Astrocyte of the spinal cord (primary cell): Measurements from ENCODE around the gene LDLRAD3.

Experiments
- DNase-seq: peaks from one replicate; pipeline ENCODE4 v3.0.0; 2011; ENCODE audit warnings: low read depth, low spot score
- H3K4me3 ChIP-seq: 2 replicates; pipeline ENCODE4 v1.5.1; 2011; ENCODE audit warnings: low read depth, mild to moderate bottlenecking, low read length, moderate library complexity
- CTCF ChIP-seq: IDR thresholded peaks from 2 replicates; pipeline ENCODE4 v1.5.1; 2012; ENCODE audit warnings: low read depth, mild to moderate bottlenecking, low read length, inconsistent platforms
- in situ Hi-C: cut with HindIII; loops from 2 replicates; pipeline ENCODE4 v1.10.0; 2017; ENCODE audit warnings: low sequenced_read_pairs

Gene LDLRAD3

GRCh38 chr11:36022882-36023281, 79.0 kb downstream of the LDLRAD3 start:
- DNase-seq, result no peak
- in situ Hi-C loops, result no loop called here
- TF ChIP-seq CTCF, result no peak
- H3K4me3 ChIP-seq, result no peak overlapping the region

- no peak overlapping the region for H3K4me3 ChIP-seq
- no peak for TF ChIP-seq CTCF
- peak; percentile 44 for DNase-seq
- in situ Hi-C loops, result no loop called here
Measured at GRCh38 chr11:36023922-36024321, 80.1 kb downstream of the LDLRAD3 start.

- DNase-seq, result no peak
- no peak overlapping the region for H3K4me3 ChIP-seq
- in situ Hi-C loops, result no loop called here
- no peak for TF ChIP-seq CTCF
Measured at GRCh38 chr11:36024716-36025115, 80.9 kb downstream of the LDLRAD3 start.

GRCh38 chr11:36026315-36026968, 82.6 kb downstream of the LDLRAD3 start:
- in situ Hi-C loops, result no loop called here
- H3K4me3 ChIP-seq, result no peak overlapping the region
- no peak for DNase-seq
- TF ChIP-seq CTCF, result no peak

- DNase-seq, result no peak
- in situ Hi-C loops, result no loop called here
- H3K4me3 ChIP-seq, result no peak overlapping the region
- no peak for TF ChIP-seq CTCF
Measured at GRCh38 chr11:36027731-36028130, 83.9 kb downstream of the LDLRAD3 start.

GRCh38 chr11:36029616-36030015, 85.8 kb downstream of the LDLRAD3 start:
- no peak overlapping the region for H3K4me3 ChIP-seq
- in situ Hi-C loops, result no loop called here
- no peak for TF ChIP-seq CTCF
- no peak for DNase-seq

- TF ChIP-seq CTCF, result no peak
- in situ Hi-C loops, result no loop called here
- peak; percentile 58 for DNase-seq
- no peak overlapping the region for H3K4me3 ChIP-seq
Measured at GRCh38 chr11:36030731-36031281, 86.9 kb downstream of the LDLRAD3 start.
